ENCODE measurements around the gene DBX1. TPM values are rescaled to one million over a fixed set of nuclear protein-coding genes. Genes with fewer than 3 reads are reported as not detected.

Gene DBX1
- total RNA-seq, 2 experiments from 2014 or later: not detected

DNA sequence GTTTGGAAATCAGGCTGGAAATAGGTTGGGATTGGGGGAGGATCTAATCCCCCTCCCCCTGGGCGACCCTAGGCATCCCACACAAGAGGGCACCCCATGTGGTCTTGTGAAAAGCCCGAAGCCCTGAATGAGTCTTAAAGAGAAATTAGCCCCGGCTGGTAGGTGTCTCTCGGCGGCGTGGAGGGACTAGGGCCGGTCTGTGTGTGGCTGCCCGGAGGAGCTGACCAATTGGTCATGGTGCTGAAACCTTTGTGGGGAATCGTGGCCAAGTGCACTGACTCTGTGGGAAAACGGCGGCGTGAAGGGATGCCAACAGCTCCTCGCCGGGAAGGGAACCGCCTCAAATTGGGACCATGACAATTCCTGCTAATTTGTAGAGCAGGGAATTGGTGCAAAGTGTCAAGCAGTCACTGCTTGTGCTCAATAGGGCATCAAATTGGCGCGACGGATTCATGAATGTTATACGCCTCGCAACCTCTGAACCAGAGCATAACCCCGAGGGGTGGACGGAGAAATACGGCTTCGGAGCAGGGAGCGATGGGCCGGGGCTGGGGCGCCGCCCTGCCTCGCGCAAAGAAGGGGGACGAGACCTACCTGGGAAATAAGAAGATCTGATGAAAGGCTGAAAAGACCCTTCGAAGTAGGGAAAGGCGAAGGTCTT, 1.5 kb downstream of the DBX1 start:
- peak overlapping the region; percentile 6 for H3K27ac Mint-ChIP-seq
- POLR2A ChIA-PET: no interaction called here
- peaks cover 77% of the 10 kb centered on the region for H3K27me3 Mint-ChIP-seq (ENCODE audit: low read depth)

DNA sequence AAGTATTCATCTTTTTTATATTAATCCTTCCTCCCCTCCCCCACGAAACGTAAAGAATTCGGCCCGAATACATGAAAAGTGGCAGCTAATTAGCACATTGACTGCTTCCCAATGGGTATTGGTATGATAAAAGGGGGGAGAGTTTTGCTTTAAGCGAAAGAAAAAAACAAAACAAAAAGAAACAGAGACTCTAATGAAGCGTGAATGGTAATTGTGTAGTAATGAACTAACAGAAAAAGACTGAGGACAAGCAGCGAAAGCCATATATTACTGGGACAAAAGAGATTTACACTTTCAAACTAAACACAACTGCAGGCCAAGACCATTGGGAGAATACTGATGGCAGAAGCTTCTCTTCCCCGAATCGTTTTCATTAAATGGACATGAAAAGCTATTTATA, 2.5 kb downstream of the DBX1 start:
- peaks cover 17% of the 10 kb centered on the region for H3K36me3 Mint-ChIP-seq (ENCODE audit: low read depth)
- peaks cover 21% of the 10 kb centered on the region for H3K4me1 Mint-ChIP-seq (ENCODE audit: low read depth)
- H3K27ac Mint-ChIP-seq: no peak overlapping the region
- DNase-seq (no peak), ATAC-seq (no peak)
- ChIA-PET CTCF (interaction anchor here (1.1 to 1.2 kb wide), 2 partner anchors 30 to 196 kb away, joined by 3 read pairs; no protein-coding TSS in a partner anchor), POLR2A (interaction anchor here (0.6 kb wide), 1 partner anchor 21 kb away, joined by 3 read pairs; no protein-coding TSS in a partner anchor)
- H3K9me3 Mint-ChIP-seq (ENCODE audit: insufficient read depth): no peaks in the 10 kb centered on the region
- peaks cover 69% of the 10 kb centered on the region for H3K27me3 Mint-ChIP-seq (ENCODE audit: low read depth)
- peak overlapping the region; percentile 13 for H3K4me3 Mint-ChIP-seq

More for the DNA sequence above, 1.5 kb downstream of the DBX1 start:
- peaks cover 27% of the 10 kb centered on the region for H3K4me1 Mint-ChIP-seq (ENCODE audit: low read depth)
- CTCF ChIA-PET: interaction anchor here (1.2 kb wide), 1 partner anchor 195 kb away, joined by 3 read pairs; no protein-coding TSS in a partner anchor
- H3K4me3 Mint-ChIP-seq: peak overlapping the region; percentile 16
- ATAC-seq (no peak), DNase-seq (peak; percentile 39)
- peaks cover 21% of the 10 kb centered on the region for H3K36me3 Mint-ChIP-seq (ENCODE audit: low read depth)
- H3K9me3 Mint-ChIP-seq (ENCODE audit: insufficient read depth): peaks cover 3% of the 10 kb centered on the region

DNA sequence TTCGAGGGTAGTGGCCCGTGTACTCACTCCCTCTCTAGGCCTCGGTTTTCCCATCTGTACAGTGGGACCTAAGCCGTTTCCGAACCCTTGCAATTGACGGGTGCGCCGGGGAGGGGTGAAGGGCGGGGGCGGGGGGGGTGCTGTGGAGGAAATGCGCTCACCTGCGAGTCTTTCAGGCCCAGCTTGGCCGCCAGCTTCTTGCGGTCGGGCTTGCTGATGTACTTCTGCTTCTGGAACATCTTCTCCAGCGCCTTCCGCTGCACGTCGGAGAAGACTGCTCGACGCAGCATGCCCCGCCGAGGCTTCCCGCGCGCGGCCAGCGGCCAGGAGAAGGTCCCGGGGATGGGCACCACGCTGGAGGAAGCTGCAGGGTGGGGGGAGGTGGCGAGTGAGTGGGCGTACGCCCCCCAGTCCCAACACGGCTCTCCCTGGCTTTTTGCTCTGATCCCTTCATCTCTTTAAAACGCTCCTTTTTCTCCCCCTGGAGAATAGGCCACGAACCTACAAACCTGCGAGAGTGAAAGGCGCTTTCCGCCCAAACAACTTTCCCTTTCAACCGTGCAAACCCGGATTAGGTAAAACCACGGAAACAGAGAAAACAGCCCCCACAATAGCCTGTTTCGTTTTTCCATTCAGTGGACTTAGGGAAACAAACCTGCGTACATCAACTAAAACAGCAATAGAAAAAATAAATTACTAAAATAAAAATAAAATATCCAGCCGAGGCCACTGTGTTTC, 3.2 kb downstream of the DBX1 start:
- peak overlapping the region; percentile 42 for H3K4me3 Mint-ChIP-seq
- ATAC-seq: peak; percentile 61
- POLR2A ChIA-PET: interaction anchor here (0.6 to 0.9 kb wide), 2 partner anchors 21 to 160 kb away, joined by 3 read pairs; no protein-coding TSS in a partner anchor

DNA sequence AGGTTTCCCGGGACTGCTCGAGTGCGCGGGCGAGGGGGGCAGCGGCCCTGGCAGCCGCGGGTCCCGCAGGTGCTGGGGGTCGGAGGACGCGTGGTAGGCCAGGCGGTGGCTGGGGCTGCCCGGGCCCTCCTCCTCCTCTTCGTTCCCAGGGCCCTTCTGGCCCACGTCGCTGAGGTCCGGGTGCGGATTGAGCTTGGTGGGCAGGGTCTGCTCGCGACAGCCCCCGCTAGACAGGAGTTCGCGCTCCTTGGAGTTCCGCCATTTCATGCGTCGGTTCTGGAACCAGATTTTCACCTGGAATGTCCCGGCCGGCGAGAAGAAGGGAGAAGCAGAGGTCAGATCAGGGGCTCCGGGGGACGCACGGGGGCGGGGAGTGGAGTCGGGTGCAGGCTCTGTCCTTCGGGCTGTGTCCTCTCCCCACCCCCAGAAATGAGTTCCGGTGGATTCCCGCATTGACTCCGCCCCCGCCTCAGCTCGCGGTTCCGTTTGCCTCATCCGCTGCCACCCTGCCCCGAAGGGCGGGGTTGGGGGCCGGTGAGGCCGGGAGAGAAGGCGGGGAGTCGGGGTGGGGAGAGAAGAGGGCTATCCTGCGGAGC, 3.9 kb downstream of the DBX1 start:
- no peak overlapping the region for H3K27ac Mint-ChIP-seq
- H3K9me3 Mint-ChIP-seq (ENCODE audit: insufficient read depth): no peaks in the 10 kb centered on the region
- ATAC-seq (peak; percentile 42), DNase-seq (peak; percentile 54)
- H3K4me1 Mint-ChIP-seq (ENCODE audit: low read depth): peaks cover 16% of the 10 kb centered on the region
- peak overlapping the region; percentile 51 for H3K4me3 Mint-ChIP-seq
- H3K36me3 Mint-ChIP-seq (ENCODE audit: low read depth): peaks cover 17% of the 10 kb centered on the region
- ChIA-PET CTCF (interaction anchor here (0.6 kb wide), 1 partner anchor 492 kb away, joined by 3 read pairs; no protein-coding TSS in a partner anchor), POLR2A (interaction anchor here (0.9 kb wide), 1 partner anchor 161 kb away, joined by 3 read pairs; no protein-coding TSS in a partner anchor)
- H3K27me3 Mint-ChIP-seq (ENCODE audit: low read depth): peaks cover 59% of the 10 kb centered on the region

More for the DNA sequence above, 3.2 kb downstream of the DBX1 start:
- Mint-ChIP-seq H3K9me3 (ENCODE audit: insufficient read depth) (no peaks in the 10 kb centered on the region), H3K27ac (no peak overlapping the region), H3K36me3 (ENCODE audit: low read depth) (peaks cover 17% of the 10 kb centered on the region), H3K27me3 (ENCODE audit: low read depth) (peaks cover 63% of the 10 kb centered on the region), H3K4me1 (ENCODE audit: low read depth) (peaks cover 19% of the 10 kb centered on the region)
- CTCF ChIA-PET: interaction anchor here (0.6 to 1.1 kb wide), 2 partner anchors 29 to 491 kb away, joined by 3 read pairs; no protein-coding TSS in a partner anchor
- peak; percentile 53 for DNase-seq

DNA sequence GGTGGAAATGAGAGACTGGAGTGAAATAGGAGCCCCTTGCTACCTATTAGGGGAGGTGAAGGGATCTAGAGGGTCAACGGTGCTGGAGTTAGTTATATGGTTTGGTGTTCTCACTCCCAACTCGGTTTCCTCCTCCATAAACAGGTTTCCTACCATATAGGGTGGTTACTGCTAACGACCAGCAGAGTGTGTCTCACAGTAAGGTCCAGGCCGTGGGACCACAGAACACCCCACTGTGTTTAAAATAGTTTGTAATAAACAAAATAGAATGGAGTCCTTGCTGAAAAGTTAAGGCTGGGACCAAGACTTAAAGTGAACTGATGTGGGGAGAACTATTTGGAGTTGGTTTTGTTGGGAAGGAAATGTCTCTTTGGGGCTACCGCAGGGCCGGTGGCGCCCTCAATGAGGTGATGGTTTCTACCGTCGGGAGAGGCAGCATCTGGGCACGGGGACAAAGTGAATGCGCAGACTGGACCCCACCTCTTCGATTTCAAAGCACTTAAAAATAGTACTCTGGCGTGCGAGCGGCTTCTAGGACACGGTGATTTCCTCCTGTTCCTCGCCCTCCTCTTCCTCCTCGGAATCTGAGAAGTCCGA, 4.5 kb downstream of the DBX1 start:
- Mint-ChIP-seq H3K27me3 (ENCODE audit: low read depth) (peaks cover 54% of the 10 kb centered on the region), H3K9me3 (ENCODE audit: insufficient read depth) (no peaks in the 10 kb centered on the region), H3K36me3 (ENCODE audit: low read depth) (peaks cover 15% of the 10 kb centered on the region), H3K4me1 (ENCODE audit: low read depth) (peaks cover 16% of the 10 kb centered on the region), H3K27ac (no peak overlapping the region), H3K4me3 (peak overlapping the region; percentile 51)
- POLR2A ChIA-PET: no interaction called here
- CTCF ChIA-PET: interaction anchor here (0.7 to 2.2 kb wide), 2 partner anchors 23 to 27 kb away, joined by 3 to 7 read pairs; no protein-coding TSS in a partner anchor
- ATAC-seq (no peak), DNase-seq (no peak)

DNA sequence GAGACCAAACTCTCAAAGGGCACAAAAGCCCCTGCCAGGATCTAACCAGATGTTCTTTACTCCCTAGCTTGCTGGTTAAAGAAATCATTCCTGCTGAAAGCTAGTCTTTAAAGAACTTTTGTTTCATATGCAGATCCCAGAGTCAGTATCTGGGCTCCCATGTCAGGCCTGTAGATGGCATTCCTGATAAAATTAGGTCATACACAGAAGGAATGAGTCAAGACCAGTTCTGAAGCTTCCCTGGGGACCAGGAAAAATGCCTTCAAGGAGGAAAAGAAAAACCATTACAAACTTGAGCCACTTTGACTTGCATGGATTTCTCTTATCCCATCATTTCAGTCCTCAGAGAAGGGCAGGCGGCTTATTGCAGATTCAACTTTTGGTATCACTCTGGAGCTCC, 5.9 kb downstream of the DBX1 start:
- peaks cover 11% of the 10 kb centered on the region for H3K36me3 Mint-ChIP-seq (ENCODE audit: low read depth)
- no peak overlapping the region for H3K27ac Mint-ChIP-seq
- POLR2A ChIA-PET: no interaction called here
- H3K4me1 Mint-ChIP-seq (ENCODE audit: low read depth): peaks cover 16% of the 10 kb centered on the region
- CTCF ChIA-PET: interaction anchor here (1.4 to 2.2 kb wide), 2 partner anchors 22 to 26 kb away, joined by 6 to 7 read pairs; no protein-coding TSS in a partner anchor
- no peak overlapping the region for H3K4me3 Mint-ChIP-seq
- no peaks in the 10 kb centered on the region for H3K9me3 Mint-ChIP-seq (ENCODE audit: insufficient read depth)
- ATAC-seq (no peak), DNase-seq (no peak)
- peaks cover 45% of the 10 kb centered on the region for H3K27me3 Mint-ChIP-seq (ENCODE audit: low read depth)

DNA sequence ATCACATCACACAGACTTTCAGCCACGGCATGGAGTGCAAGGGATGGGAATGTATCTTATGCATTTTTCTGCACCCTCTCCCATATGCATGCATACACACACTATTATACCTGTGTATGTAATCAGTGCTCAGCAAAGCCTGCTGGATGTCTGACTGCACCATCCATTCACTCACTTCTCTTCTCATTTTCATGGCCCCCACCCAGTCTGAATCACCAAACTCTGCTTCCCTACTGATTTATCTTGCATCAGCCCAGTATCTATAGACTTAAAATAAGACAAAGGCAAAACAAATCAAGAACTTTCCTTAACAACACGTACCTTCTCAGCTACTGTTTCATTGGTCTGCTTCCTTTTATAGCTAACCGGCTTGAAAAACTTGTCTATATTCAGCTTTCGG, 21.6 kb downstream of the DBX1 start:
- H3K27me3 Mint-ChIP-seq (ENCODE audit: low read depth): peaks cover 20% of the 10 kb centered on the region
- no peaks in the 10 kb centered on the region for H3K4me1 Mint-ChIP-seq (ENCODE audit: low read depth)
- no peak overlapping the region for H3K27ac Mint-ChIP-seq
- no peaks in the 10 kb centered on the region for H3K36me3 Mint-ChIP-seq (ENCODE audit: low read depth)
- POLR2A ChIA-PET: no interaction called here
- DNase-seq: no peak
- ATAC-seq: no peak
- H3K9me3 Mint-ChIP-seq (ENCODE audit: insufficient read depth): no peaks in the 10 kb centered on the region
- CTCF ChIA-PET: interaction anchor here (0.6 kb wide), 1 partner anchor 10 kb away, joined by 3 read pairs; no protein-coding TSS in a partner anchor
- no peak overlapping the region for H3K4me3 Mint-ChIP-seq

DNA sequence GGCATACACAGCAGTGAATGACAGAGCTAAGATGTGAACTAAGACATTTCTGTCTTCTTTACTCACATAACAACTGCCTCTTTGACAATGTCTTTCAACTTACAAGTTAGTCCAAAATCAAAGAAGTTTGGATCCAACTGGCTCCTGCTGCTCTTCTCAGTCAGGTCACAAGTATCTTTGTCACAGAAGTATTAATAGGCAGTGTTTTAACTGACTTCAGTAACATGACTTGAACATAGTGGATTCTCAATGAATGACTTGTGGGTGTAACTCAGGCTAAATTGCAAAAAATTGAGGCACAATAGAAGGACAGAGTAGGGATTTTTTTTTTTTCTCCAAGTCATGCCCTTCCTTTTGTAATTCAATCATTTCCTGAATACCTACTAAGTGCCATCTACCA, 22.6 kb downstream of the DBX1 start:
- CTCF ChIA-PET: interaction anchor here (1.8 kb wide), 1 partner anchor 9 kb away, joined by 6 read pairs; no protein-coding TSS in a partner anchor
- H3K4me3 Mint-ChIP-seq: no peak overlapping the region
- H3K27ac Mint-ChIP-seq: no peak overlapping the region
- POLR2A ChIA-PET: no interaction called here
- H3K27me3 Mint-ChIP-seq (ENCODE audit: low read depth): peaks cover 25% of the 10 kb centered on the region
- H3K36me3 Mint-ChIP-seq (ENCODE audit: low read depth): no peaks in the 10 kb centered on the region
- ATAC-seq: no peak
- H3K4me1 Mint-ChIP-seq (ENCODE audit: low read depth): no peaks in the 10 kb centered on the region
- no peaks in the 10 kb centered on the region for H3K9me3 Mint-ChIP-seq (ENCODE audit: insufficient read depth)
- DNase-seq: no peak

DNA sequence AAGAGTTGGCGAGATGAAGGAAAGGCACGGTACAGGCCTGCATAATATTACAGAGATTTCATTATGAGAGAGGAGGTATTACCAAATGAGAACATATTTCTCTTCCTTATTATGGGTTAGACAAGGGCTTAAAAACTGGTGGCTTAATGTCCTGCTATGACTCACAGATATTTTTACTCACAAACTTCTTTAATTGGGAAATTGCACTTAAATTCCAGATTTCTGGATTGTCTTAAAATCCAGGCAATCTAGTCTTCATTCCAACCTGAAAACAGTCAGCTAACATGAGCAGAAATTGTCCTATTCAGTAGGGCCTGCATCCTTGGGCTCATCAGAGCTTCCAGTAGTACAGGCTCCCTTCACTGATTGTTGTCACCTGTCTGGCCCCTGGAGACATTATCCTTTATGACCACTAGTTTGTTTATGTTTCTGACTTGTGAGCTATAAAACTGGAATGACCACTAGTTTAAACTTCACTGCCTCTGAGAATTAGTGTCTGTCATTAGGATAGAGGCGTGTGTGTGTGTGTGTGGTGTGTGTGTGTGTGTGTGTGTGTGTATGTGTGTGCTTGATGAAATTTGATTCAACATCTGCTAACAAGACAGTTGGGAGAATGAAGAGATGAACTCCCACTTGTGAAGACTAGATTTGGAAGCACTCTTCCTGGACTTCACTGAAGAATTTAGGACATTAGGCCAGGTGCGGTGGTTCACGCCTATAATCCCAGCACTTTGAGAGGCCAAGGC, 25.1 kb downstream of the DBX1 start:
- ATAC-seq (no peak), DNase-seq (no peak)
- ChIA-PET POLR2A (no interaction called here), CTCF (interaction anchor here (1.0 kb wide), 1 partner anchor 27 kb away, joined by 3 read pairs; no protein-coding TSS in a partner anchor)
- peaks cover 35% of the 10 kb centered on the region for H3K27me3 Mint-ChIP-seq (ENCODE audit: low read depth)
- H3K4me3 Mint-ChIP-seq: no peak overlapping the region
- no peaks in the 10 kb centered on the region for H3K9me3 Mint-ChIP-seq (ENCODE audit: insufficient read depth)
- H3K27ac Mint-ChIP-seq: no peak overlapping the region
- peaks cover 11% of the 10 kb centered on the region for H3K4me1 Mint-ChIP-seq (ENCODE audit: low read depth)
- H3K36me3 Mint-ChIP-seq (ENCODE audit: low read depth): no peaks in the 10 kb centered on the region

DNA sequence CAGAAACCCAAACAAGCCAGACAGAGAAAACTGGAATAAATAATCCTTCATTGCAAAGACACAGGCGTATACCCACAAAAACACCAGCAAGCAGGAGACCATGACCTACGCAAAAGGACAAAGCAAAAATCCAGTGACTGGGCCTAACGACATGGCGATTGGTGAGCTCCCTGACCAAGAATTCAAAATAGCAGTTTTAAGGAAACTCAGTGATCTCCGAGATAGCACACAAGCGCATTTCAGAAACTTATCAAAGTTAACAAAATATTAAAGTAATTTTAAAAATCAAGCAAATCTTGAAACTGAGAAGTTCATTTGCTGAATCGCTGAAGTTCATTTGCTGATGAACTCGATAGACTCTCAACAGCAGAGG, 27.6 kb downstream of the DBX1 start:
- no peak for DNase-seq
- Mint-ChIP-seq H3K27ac (no peak overlapping the region), H3K4me1 (ENCODE audit: low read depth) (peaks cover 11% of the 10 kb centered on the region), H3K36me3 (ENCODE audit: low read depth) (no peaks in the 10 kb centered on the region), H3K4me3 (peak overlapping the region; percentile 60), H3K27me3 (ENCODE audit: low read depth) (peaks cover 22% of the 10 kb centered on the region), H3K9me3 (ENCODE audit: insufficient read depth) (no peaks in the 10 kb centered on the region)
- ChIA-PET CTCF (interaction anchor here (0.7 to 2.9 kb wide), 30 partner anchors 8 to 470 kb away, joined by 3 to 30 read pairs (median 3); partner anchors contain the start of gene DBX1), POLR2A (no interaction called here)
- ATAC-seq: no peak
